CD4-positive, alpha-beta T cell treated with Interferon alpha-2 for 1 hour (primary cell): ENCODE measurements around the gene PLD4.
"Not testable (repeated sequence)": the region's sequence is repeated elsewhere in the genome, so short reads cannot be mapped to it uniquely, and the experiment has no call there.

Experiments
- DNase-seq, 2 donors: peaks; one replicate each; pipeline ENCODE4 v3.0.0-alpha.2; 2020 to 2022

PLD4 gene

DNA sequence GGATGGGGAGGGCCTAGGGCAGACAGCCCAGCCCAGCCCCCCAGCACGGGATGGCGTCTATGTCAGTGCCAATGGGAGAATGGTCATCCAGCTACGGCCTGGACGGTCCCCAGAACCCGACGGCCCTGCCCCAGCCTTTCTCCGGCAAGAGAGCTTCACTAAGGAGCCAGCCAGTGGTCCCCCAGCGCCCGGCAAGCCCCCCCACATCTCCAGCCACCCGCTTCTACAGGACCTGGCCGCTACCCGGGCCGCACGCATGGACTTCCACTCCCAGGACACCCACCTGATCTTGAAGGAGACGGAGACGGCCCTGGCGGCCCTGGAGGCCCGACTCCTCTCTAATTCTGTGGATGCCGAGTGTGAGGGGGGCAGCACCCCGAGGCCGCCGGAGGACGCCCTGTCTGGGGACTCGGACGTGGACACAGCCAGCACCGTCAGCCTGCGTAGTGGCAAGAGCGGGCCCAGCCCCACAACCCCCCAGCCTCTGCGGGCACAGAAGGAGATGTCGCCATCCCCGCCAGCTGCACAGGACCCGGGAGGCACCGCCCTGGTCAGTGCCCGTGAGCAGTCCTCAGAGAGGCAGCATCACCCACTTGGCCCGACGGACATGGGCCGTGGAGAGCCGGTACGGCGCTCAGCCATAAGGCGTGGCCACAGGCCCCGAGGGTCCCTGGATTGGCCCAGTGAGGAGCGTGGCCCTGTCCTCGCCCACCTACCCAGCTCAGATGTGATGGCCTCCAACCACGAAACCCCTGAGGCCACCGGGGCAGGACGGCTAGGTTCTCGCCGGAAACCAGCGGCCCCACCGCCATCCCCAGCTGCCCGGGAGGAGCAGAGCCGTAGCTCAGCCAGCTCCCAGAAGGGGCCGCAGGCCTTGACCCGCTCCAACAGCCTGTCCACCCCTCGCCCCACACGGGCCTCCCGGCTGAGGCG, 37.7 kb upstream of the PLD4 start:
- DNase-seq = no peak

- no peak for DNase-seq
Measured at GRCh38 chr14:104887623-104888488, 36.8 kb upstream of the PLD4 start.

DNA sequence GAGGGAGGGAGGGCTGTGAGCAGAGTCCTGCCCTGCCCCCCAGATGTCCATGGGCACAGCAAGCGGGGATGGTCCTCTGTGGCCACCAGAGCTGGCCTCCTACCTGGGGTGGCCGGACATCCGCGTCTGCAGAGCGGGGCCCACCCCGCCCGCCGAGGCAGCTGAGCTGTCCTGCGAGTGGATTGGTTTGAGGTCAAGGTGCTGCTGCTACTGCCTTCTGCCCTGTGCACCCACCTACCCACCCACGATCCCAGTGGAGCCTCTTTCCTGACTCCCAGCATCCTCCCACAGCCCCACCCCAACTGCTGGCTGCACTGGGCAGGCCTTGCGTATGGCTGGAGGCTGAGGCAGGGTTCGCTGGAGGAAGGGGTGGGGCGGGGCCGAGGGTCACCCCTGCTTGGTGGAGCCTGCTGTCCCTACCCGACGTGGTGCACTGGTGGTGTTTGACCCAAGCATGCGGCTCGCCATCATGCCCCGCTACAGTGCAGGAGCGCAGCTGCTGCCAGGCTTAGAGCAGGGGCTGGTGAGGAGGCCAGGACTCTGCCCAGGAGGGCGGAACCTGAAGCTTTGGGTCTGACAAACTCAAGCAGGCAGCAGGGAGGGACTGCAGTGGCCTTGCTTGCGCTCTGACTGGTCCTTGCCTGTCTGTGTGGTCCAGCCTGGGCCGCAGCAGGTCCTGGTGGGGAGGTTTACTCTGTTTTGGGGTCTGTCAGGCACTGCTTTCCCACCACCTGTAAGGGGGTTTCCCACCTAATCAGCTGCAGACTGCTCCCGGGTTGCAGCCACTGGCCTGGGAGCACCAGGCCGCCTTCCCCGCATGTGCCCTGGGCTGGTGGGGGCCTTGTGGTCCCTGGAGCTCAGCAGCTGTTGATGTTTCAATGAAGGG, 35.9 kb upstream of the PLD4 start:
- DNase-seq = no peak

GRCh38 chr14:104889375-104889757, 35.3 kb upstream of the PLD4 start:
- DNase-seq = no peak

DNA sequence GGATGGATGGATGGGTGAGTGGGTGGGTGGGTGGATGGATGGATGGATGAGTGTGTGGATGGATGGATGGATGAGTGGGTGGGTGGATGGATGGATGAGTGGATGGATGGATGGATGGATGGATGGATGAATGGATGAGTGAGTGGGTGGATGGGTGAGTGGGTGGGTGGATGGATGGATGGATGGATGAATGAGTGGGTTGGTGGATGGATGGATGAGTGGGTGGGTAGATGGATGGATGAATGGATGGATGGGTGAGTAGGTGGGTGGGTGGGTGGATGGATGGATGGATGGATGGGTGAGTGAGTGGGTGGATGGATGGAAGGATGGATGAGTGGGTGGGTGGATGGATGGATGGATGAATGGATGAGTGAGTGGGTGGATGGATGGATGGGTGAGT, 34.4 kb upstream of the PLD4 start:
- not testable (repeated sequence) for DNase-seq

DNA sequence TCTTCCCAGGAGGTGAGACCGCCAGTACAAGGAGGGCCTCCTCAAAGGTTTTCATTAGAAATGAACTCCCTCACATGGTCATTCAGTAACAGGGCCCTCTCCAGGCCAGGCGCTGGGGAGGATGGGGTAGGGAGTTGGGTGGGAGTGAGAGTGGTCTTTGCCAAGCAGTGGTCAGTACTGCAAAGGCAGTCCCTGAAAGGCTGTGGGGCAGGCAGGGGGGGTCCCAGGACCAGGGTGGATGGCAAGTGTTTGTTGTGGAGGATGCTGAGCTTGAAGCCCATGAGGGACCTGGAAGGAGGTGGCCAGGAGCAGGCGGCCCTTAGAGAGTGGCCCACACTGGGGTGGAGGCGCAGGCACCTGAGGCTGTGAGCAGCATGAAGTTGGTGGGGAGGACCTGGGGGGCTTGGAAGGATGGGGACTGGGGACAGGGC, 33.5 kb upstream of the PLD4 start:
- DNase-seq = no peak

GRCh38 chr14:104891664-104892530, 32.8 kb upstream of the PLD4 start:
- no peak for DNase-seq

DNA sequence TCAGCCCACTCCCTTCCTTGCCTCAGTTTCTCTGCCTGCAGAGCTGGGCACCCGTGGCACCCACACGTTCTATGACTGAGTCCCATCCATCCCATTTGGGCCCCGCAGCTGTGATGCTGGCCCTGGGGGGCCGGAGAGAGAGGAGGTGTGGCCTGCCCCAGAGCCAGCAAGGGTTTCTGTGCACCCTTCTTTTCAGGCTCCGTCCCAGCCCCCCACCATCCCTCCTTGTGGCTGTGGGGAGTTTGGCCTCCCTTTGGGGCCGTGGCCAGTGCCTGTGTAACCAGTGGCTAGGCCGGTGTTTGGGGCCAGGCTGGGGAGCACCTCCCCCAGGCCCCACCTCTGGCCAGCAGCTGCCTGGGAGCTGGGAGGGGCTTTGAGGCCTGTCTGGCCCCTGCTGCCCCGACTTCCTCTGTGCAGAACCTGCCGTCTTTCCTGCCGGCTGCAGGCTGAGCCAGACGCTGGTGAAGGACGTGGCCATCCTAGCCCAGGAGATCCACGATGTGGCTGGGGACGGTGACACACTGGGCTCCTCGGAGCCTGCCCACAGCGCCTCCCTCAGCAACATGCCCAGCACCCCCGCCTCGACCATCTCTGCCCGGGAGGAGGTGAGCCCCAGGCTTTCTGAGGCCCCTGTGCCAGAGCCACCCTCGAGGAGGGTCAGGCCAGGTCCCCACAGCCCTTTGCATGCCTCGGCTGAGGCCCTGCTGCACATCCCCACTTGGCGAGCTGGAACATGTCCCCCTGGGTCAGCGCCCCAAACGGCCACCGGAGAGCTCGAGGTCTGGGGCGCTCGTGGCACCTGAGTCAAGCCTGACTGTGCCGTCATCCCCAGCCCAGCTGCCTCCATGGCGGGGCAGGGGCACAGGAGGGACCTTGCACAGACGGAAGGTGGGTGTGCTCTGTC, 31.9 kb upstream of the PLD4 start:
- DNase-seq = no peak

DNA sequence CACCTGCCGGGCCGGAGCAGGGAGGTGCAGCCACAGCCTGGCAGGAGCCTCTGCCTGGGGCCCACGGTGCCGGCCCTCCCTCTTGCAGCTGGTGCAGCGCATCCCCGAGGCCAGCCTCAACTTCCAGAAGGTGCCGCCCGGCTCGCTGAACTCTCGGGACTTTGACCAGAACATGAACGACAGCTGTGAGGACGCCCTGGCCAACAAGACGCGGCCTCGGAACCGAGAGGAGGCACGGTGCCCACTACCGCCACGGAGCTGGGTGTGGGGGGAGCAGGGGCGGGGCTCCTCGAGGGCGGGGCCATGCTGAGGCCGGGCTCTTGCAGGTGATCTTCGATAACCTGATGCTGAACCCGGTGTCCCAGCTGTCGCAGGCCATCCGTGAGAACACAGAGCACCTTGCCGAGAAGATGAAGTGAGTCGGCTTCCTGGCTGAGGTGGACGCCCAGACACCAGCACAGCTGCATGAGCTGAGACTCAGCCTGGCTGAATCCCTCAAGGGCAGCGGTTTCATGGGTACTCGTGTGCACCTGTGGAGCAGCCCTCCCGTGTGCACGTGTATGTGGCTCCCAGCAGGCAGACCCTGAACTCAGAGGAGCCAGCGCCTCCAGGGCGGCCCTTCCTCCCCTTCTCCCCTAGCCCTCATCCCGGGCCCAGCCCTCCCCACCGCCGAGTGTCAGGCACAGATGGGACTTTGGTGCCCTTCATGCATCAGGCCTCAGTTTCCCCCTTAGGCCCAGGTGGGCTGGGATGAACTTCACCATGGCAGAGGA, 31.1 kb upstream of the PLD4 start:
- DNase-seq = no peak

GRCh38 chr14:104894331-104895206, 30.1 kb upstream of the PLD4 start:
- DNase-seq = no peak

- DNase-seq = no peak
Measured at GRCh38 chr14:104895207-104895785, 29.4 kb upstream of the PLD4 start.

- no peak for DNase-seq
Measured at GRCh38 chr14:104895786-104896661, 28.7 kb upstream of the PLD4 start.

- no peak for DNase-seq
Measured at GRCh38 chr14:104897330-104898194, 27.1 kb upstream of the PLD4 start.

DNA sequence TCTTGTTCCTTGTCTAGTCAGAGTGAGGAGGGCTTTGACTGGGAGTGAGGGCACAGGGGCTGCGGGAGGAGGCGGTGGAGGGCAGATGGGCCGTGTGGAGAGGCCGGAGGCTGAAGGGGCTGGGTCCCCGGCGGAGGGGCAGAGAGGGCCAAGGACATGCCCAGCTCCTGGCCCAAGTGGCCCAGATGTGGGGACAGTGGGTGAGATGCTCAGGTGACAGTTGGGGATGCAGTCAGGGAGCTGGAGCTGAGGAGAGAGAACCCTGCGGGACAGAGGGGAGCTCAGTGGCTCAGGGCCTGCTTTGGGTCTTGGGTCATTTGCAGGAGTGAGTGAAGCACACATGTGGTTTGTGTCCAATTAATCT, 26.5 kb upstream of the PLD4 start:
- DNase-seq = no peak

- no peak for DNase-seq
Measured at GRCh38 chr14:104898870-104899510, 25.7 kb upstream of the PLD4 start.

DNA sequence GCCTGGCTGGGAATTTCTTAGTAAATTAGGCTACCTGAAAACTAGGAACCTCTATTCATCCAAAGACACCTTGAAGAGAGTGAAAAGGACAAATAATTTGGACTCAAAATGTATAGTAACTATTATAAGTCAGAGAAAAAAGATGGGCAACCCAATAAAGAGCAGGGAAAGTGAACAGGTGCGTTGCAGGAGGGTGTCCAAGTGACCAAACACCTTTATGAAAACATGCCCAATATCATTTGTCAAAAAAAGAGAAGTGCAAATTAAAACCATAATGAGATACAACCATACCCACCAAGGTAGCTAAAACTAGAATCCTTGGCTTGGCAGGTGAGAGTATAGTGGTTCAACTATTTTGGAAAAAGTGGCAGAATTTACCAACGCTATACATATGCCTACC, 24.9 kb upstream of the PLD4 start:
- DNase-seq = no peak
